Endothelial cell of umbilical vein (primary cell): Measurements from ENCODE around the gene TNIP1. TPM values are rescaled to one million over a fixed set of nuclear protein-coding genes. Genes with fewer than 3 reads are reported as not detected.

ENCODE experiments used
- BruUV-seq: library from RNA; stranded (reverse); fragments of 400-500 nt; replicated peaks from 2 replicates; lab custom pipeline; 2021; lab: Mats Ljungman, UMichigan
- CTCF ChIA-PET: fragments of 300-600, 350-600 bp; sonication (Branson Sonifier 250); formaldehyde crosslinking; loops from one replicate; lab custom pipeline; 2021; ENCODE audit warnings: antibody characterized with exemption, inconsistent platforms; lab: Charles Lee
- POLR2A ChIA-PET: fragments of 300-600, 350-600 bp; sonication (Branson Sonifier 250); formaldehyde crosslinking; loops from one replicate; lab custom pipeline; 2021; ENCODE audit warnings: antibody characterized with exemption, inconsistent platforms; lab: Charles Lee
- DNase-seq: peaks from one replicate; pipeline ENCODE4 v3.0.0-alpha.2; 2011; ENCODE audit warnings: low read depth, low spot score
- FAIRE-seq: peaks from 2 replicates; lab custom pipeline; 2011; peaks lifted over from hg19 to GRCh38; lab: Jason Lieb, UNC
- H2AFZ ChIP-seq: 2 replicates; pipeline ENCODE4 v1.6.0; 2012; ENCODE audit warnings: low read depth, low read length, control low read depth, inconsistent platforms
- H3K27ac ChIP-seq: 2 replicates; pipeline ENCODE4 v1.5.1; 2011; ENCODE audit warnings: low read depth, mild to moderate bottlenecking, control low read depth, low read length, moderate library complexity; ENCODE audit not compliant: insufficient read depth
- H3K27me3 ChIP-seq, 2 experiments: 2 replicates each; pipeline versions ENCODE4 v1.6.0 to v1.6.1; 2011; ENCODE audit warnings: low read length in 2 of 2, mixed read lengths in 1 of 2; ENCODE audit not compliant: control insufficient read depth in 2 of 2, insufficient read depth in 2 of 2
- H3K36me3 ChIP-seq, 2 experiments: 2 replicates in 1 of 2; 3 replicates in 1 of 2; pipeline ENCODE4 v1.5.1; 2011; ENCODE audit warnings: low read length in 2 of 2, mild to moderate bottlenecking in 1 of 2, moderate library complexity in 1 of 2; ENCODE audit not compliant: control insufficient read depth in 2 of 2, insufficient read depth in 2 of 2; ENCODE audit errors: extremely low read depth in 1 of 2
- H3K4me1 ChIP-seq: 3 replicates; pipeline ENCODE4 v1.5.1; 2011; ENCODE audit warnings: mild to moderate bottlenecking, low read length; ENCODE audit not compliant: control insufficient read depth, insufficient read depth; ENCODE audit errors: extremely low read depth
- H3K4me2 ChIP-seq: 2 replicates; pipeline ENCODE4 v1.6.1; 2011; ENCODE audit warnings: low read length, control low read depth, mixed read lengths; ENCODE audit not compliant: insufficient read depth
- H3K4me3 ChIP-seq, 3 experiments: fragments of 200-600 bp in 1 of 3; sonication (generic), shearing (Covaris generic) in 1 of 3; replicated peaks in 1 of 3; 2 replicates each; pipeline ENCODE4 v1.5.1; 2011 to 2016; ENCODE audit warnings: control low read depth in 3 of 3, low read length in 3 of 3, mild to moderate bottlenecking in 2 of 3, inconsistent platforms in 1 of 3, low read depth in 1 of 3, moderate library complexity in 1 of 3; ENCODE audit not compliant: insufficient read depth in 1 of 3
- H3K79me2 ChIP-seq: 2 replicates; pipeline ENCODE4 v1.6.0; 2012; ENCODE audit warnings: low read length, inconsistent platforms; ENCODE audit not compliant: control insufficient read depth, insufficient read depth
- H3K9ac ChIP-seq: replicated peaks from 2 replicates; pipeline ENCODE3; 2011; ENCODE audit warnings: low read length, control low read depth; ENCODE audit not compliant: insufficient read depth; ENCODE audit errors: extremely low read depth
- H3K9me1 ChIP-seq: replicated peaks from 3 replicates; pipeline ENCODE4 v1.6.0; 2011; ENCODE audit warnings: mild to moderate bottlenecking, low read length; ENCODE audit not compliant: control insufficient read depth, insufficient read depth; ENCODE audit errors: extremely low read depth
- H3K9me3 ChIP-seq: replicated peaks from 2 replicates; pipeline ENCODE4 v1.5.1; 2012; ENCODE audit warnings: low read length, inconsistent platforms; ENCODE audit not compliant: control insufficient read depth, insufficient read depth
- H4K20me1 ChIP-seq: replicated peaks from 2 replicates; pipeline ENCODE3; 2011; ENCODE audit warnings: mild to moderate bottlenecking, low read length; ENCODE audit not compliant: control insufficient read depth, insufficient read depth; ENCODE audit errors: extremely low read depth
- EZH2 ChIP-seq: IDR thresholded peaks from 2 replicates; pipeline ENCODE4 v1.6.1; 2012; ENCODE audit warnings: borderline replicate concordance, low read depth, mild to moderate bottlenecking, moderate library complexity, low read length, inconsistent platforms; ENCODE audit not compliant: severe bottlenecking
- FOS ChIP-seq: IDR thresholded peaks from 2 replicates; pipeline ENCODE4 v1.6.1; 2011; ENCODE audit warnings: mild to moderate bottlenecking, low read length, moderate library complexity, borderline replicate concordance; ENCODE audit not compliant: insufficient read depth
- GATA2 ChIP-seq: IDR thresholded peaks from 2 replicates; pipeline ENCODE4 v1.7.0; 2011; ENCODE audit warnings: low read depth, mild to moderate bottlenecking, moderate library complexity, mixed read lengths, low read length; ENCODE audit not compliant: insufficient read length, insufficient read depth
- JUN ChIP-seq: IDR thresholded peaks from 2 replicates; pipeline ENCODE4 v1.6.1; 2011; ENCODE audit warnings: borderline replicate concordance, low read depth; ENCODE audit not compliant: insufficient read length, insufficient read depth
- MYC ChIP-seq: IDR thresholded peaks from one replicate; pipeline ENCODE4 v1.6.1; 2011; ENCODE audit warnings: mild to moderate bottlenecking, low read depth, low read length
- POLR2A ChIP-seq: IDR thresholded peaks from 2 replicates; pipeline ENCODE4 v1.6.1; 2012; ENCODE audit warnings: low read depth, mild to moderate bottlenecking, control low read depth, low read length
- POLR2AphosphoS5 ChIP-seq: IDR thresholded peaks from 2 replicates; pipeline ENCODE4 v1.6.1; 2012; ENCODE audit warnings: low read depth, mild to moderate bottlenecking, control low read depth, low read length, moderate library complexity; ENCODE audit not compliant: insufficient read depth
- dilution Hi-C: fragments of 300-500 bp; cut with MboI; formaldehyde crosslinking; loops from one replicate; pipeline ENCODE4 v1.15.0; 2019; ENCODE audit warnings: low sequenced_read_pairs; ENCODE audit not compliant: extremely low pct_ligation_motif_present
- intact Hi-C: fragments of 100-400 bp; cut with micrococcal nuclease; formaldehyde crosslinking; loops from one replicate; pipeline ENCODE4 v1.10.0; 2022
- polyA plus RNA-seq, 4 experiments: library from polyadenylated mRNA; depleted of rRNA in 3 of 4; stranded (reverse) in 3 of 4; unstranded in 1 of 4; fragments of >200 nt; gene quantifications; 2 replicates each; pipeline versions ENCODE4 v1.2.1 to v1.2.3, GENCODE V29; 2011 to 2012; ENCODE audit warnings: missing spikeins in 1 of 4
- total RNA-seq: library from RNA; stranded (reverse); gene quantifications from 2 replicates; pipeline ENCODE4 v1.2.3, GENCODE V29; 2021
- TF ChIP-seq, protein P1 (sequence below), 2 donors: IDR thresholded peaks; 1 replicate in 1 of 2; 2 replicates in 1 of 2; pipeline ENCODE4 v1.5.1; 2011; ENCODE audit warnings: low read length in 2 of 2, mild to moderate bottlenecking in 2 of 2, moderate library complexity in 2 of 2, control low read depth in 1 of 2, inconsistent platforms in 1 of 2, low read depth in 1 of 2; ENCODE audit not compliant: insufficient read depth in 1 of 2; ENCODE audit errors: extremely low read depth in 1 of 2
- TF ChIP-seq, protein P2 (sequence below): IDR thresholded peaks from 2 replicates; pipeline ENCODE4 v1.6.1; 2011; ENCODE audit not compliant: insufficient read depth, insufficient read length

The TNIP1 gene
- total and polyA plus RNA-seq, 2 donors (not counting 3 experiments of a cell fraction or from before 2014, with no cell fraction given): 43.0 to 96.8 TPM

DNA sequence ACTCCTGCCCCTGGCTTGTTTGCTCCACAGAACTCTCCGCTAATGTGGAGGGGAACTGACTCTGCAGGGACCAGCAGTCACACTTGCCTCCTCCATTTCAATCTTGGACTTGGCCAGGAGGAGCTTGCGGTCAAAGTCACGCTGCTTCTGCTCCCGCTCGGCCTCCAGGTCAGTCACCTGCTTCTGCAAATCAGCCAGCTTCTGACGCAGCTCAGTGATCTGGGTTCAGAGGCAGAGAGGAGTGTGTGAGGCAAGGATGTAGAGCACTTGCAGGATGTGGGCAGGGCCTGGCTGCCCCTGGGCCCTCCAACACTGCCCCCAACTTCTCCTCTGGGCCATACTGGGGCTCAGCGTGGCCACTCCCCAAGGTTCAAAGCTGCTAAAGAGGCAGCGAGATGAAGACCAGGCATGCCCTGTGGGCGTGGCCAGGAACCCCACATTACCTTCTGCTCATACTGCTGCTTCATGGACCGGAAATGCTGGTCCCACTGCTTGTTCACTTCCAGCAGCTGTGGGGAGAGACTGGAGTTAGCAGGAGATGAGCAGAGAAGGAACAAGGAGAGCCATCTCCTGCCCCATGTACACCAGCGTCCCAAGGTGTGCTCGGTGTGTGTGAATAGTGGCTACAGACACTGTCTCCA lies 38.3 kb downstream of the TNIP1 start:
- intact Hi-C loops (no loop called here), dilution Hi-C loops (no loop called here)
- DNase-seq (no peak), FAIRE-seq (no peak)
- H3K36me3 ChIP-seq: peaks cover 14 to 33% of the 10 kb centered on the region in 2 experiments
- H2AFZ ChIP-seq: no peak overlapping the region
- no peak overlapping the region for H3K27ac ChIP-seq
- no peaks in the 10 kb centered on the region for H4K20me1 ChIP-seq
- ChIA-PET CTCF (interaction anchor here (1.0 to 2.8 kb wide), 6 partner anchors 9 to 72 kb away, joined by 4 to 14 read pairs (median 6); no protein-coding TSS in a partner anchor), POLR2A (interaction anchor here (0.6 kb wide), 1 partner anchor 73 kb away, joined by 3 read pairs; no protein-coding TSS in a partner anchor)
- no peak overlapping the region for H3K4me3 ChIP-seq
- no peaks in the 10 kb centered on the region for H3K79me2 ChIP-seq
- no peaks in the 10 kb centered on the region for H3K27me3 ChIP-seq
- H3K9ac ChIP-seq: no peak overlapping the region
- H3K4me1 ChIP-seq: peaks cover 20% of the 10 kb centered on the region
- TF ChIP-seq JUN (no peak), POLR2AphosphoS5 (no peak), GATA2 (no peak), POLR2A (no peak), FOS (no peak), MYC (no peak), EZH2 (no peak)
- TF ChIP-seq, protein P1, sequence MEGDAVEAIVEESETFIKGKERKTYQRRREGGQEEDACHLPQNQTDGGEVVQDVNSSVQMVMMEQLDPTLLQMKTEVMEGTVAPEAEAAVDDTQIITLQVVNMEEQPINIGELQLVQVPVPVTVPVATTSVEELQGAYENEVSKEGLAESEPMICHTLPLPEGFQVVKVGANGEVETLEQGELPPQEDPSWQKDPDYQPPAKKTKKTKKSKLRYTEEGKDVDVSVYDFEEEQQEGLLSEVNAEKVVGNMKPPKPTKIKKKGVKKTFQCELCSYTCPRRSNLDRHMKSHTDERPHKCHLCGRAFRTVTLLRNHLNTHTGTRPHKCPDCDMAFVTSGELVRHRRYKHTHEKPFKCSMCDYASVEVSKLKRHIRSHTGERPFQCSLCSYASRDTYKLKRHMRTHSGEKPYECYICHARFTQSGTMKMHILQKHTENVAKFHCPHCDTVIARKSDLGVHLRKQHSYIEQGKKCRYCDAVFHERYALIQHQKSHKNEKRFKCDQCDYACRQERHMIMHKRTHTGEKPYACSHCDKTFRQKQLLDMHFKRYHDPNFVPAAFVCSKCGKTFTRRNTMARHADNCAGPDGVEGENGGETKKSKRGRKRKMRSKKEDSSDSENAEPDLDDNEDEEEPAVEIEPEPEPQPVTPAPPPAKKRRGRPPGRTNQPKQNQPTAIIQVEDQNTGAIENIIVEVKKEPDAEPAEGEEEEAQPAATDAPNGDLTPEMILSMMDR (IDR thresholded peaks at IDR 0.05; ENCODE audit: extremely low read depth in 1 of 2, insufficient read depth in 1 of 2, low read depth in 1 of 2, low read length in 2 of 2): no peak
- TF ChIP-seq, protein P2, sequence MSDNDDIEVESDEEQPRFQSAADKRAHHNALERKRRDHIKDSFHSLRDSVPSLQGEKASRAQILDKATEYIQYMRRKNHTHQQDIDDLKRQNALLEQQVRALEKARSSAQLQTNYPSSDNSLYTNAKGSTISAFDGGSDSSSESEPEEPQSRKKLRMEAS: no peak
- BruUV-seq: no TSS peak
- H3K4me2 ChIP-seq: no peak overlapping the region
- H3K9me1 ChIP-seq: no peaks in the 10 kb centered on the region
- no peaks in the 10 kb centered on the region for H3K9me3 ChIP-seq
